ENCODE data around the gene RHBDF1.
"Not testable (repeated sequence)": the region's sequence is repeated elsewhere in the genome, so short reads cannot be mapped to it uniquely, and the experiment has no call there.

Gene RHBDF1

DNA sequence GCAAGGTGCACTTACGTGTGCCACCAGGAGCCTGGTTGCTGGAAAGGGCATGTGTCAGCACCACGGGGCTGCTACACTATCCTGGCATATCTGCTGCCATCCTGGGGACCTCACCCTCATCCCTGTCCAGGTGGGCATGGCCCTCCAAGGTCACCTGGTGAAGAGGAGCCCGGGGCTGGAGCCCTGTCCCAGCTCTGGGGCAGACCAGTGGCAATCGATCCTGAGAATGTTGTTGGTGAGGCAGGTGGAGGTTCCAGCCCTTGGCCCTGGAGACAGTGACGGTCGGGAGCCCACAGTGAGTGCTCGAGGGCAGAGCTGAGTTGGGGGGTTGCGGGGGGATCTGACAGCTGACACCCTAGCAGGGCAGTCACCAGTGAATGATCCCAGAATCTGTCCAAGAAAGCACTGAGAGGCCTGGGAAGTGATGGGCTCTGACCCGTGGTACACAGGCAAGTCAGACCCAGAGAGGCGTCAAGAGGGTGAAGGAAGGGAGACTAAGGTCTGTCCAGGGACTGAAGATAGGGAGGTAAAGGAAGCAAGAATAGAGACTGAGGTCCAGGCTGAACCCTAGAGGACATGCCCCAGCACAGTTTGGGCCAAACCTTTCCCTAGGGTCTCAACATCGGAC is 36.6 kb downstream of the RHBDF1 start:
- DNase-seq (ENCODE audit: low spot score), result no peak

GRCh38 chr16:35011-35677 is 37.3 kb downstream of the RHBDF1 start:
- DNase-seq (ENCODE audit: low spot score), result peak; percentile 42

- no peak for DNase-seq (ENCODE audit: low spot score)
Observed at GRCh38 chr16:34648-34987, 37.8 kb downstream of the RHBDF1 start.

GRCh38 chr16:33877-34647 is 38.4 kb downstream of the RHBDF1 start:
- no peak for DNase-seq (ENCODE audit: low spot score)

GRCh38 chr16:33154-33876 is 39.1 kb downstream of the RHBDF1 start:
- DNase-seq (ENCODE audit: low spot score), result not testable (repeated sequence)

GRCh38 chr16:30627-31026 is 41.8 kb downstream of the RHBDF1 start:
- not testable (repeated sequence) for DNase-seq (ENCODE audit: low spot score)

GRCh38 chr16:25926-26348 is 46.5 kb downstream of the RHBDF1 start:
- DNase-seq (ENCODE audit: low spot score), result not testable (repeated sequence)

GRCh38 chr16:24151-24550 is 48.3 kb downstream of the RHBDF1 start:
- DNase-seq (ENCODE audit: low spot score), result not testable (repeated sequence)

GRCh38 chr16:20886-21285 is 51.5 kb downstream of the RHBDF1 start:
- not testable (repeated sequence) for DNase-seq (ENCODE audit: low spot score)

DNA sequence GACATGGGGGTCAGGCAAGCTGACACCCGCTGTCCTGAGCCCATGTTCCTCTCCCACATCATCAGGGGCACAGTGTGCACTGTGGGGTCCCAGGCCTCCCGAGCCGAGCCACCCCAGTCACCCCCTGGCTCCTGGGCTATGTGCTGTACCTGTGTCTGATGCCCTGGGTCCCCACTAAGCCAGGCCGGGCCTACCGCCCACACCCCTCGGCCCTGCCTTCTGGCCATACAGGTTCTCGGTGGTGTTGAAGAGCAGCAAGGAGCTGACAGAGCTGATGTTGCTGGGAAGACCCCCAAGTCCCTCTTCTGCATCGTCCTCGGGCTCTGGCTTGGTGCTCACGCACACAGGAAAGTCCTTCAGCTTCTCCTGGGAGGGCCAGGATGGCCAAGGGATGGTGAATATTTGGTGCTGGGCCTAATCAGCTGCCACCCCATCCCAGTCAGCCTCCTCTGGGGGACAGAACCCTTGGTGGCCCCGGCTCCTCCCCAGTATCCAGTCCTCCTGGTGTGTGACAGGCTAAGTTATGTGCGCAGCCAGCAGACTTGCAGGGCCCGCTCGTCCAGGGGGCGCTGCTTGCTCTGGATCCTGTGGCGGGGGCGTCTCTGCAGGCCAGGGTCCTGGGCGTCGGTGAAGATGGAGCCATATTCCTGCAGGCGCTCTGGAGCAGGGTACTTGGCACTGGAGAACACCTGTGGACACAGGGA is 55.2 kb downstream of the RHBDF1 start:
- DNase-seq (ENCODE audit: low spot score), result not testable (repeated sequence)

- DNase-seq (ENCODE audit: low spot score), result not testable (repeated sequence)
Observed at GRCh38 chr16:10772-11171, 61.7 kb downstream of the RHBDF1 start.

- DNase-seq (ENCODE audit: low spot score), result no peak
Observed at GRCh38 chr16:9903-10665, 62.3 kb downstream of the RHBDF1 start.
